Measurements from ENCODE around the gene ZC3H10. TPM values are rescaled to one million over a fixed set of nuclear protein-coding genes. Genes with fewer than 3 reads are reported as not detected.

The ZC3H10 gene
- total and polyA plus RNA-seq, 2 of the 13 experiments (the other 11 are each of a cell fraction or from before 2014, with no cell fraction given) = 0.70 to 2.3 TPM

DNA sequence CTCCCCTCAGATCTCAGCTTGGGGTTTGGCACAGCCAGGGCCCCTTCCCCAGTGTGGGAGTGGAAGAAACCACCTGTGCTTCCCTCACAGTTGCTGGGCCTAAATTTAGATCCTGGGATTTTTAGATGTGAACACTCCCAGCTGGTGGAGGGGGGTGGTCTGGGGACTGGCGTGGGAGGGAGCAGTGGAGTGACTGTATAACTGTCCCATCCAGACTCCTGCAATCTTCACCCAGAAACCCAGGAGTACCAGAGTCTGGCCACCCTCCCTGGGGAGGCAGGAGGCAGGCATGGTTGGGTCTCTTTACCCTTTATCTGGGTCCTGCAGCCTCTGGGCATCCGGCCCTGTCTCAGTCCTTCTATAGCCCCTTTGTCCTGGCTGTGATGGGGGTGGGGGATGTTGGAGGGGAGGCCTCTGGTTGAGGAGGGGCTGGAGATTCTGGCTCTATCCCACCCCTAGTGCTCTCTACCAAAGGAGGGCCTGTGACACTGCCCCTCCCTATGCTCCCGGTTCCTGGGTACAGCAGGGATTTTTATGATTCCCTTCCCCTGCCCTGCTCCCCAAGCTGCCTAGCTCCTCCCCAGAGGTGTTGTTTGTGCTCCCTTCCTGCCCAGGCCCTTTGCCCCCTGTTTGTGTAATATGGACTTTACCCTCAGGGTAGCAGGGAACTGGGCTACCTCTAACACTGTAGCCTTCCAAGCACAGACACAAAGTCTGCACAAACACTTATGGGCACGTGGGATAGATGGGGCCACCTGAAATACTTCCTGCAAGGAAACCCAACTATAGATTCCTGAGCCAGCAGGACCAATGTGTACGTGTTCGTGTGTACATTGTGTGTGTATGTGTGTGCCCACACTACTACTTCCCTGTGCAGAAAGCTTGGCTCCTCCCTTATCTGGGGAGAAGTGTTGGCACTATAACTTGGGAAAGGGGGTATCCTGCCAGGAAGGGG is 36.4 kb upstream of the ZC3H10 start (continued):
- TF ChIP-seq THAP9 (CRISPR knock-in tag; IDR thresholded peaks at IDR 0.05; ENCODE audit: borderline replicate concordance) (peak; percentile 16; the same call in 1 of the 2 replicates), NFE2L1 (CRISPR knock-in tag; IDR thresholded peaks at IDR 0.05; ENCODE audit: borderline replicate concordance) (no peak), POGZ (CRISPR knock-in tag; IDR thresholded peaks at IDR 0.05) (peak; percentile 67; the same call in 1 of the 2 replicates), ZNF775 (CRISPR knock-in tag; IDR thresholded peaks at IDR 0.05; ENCODE audit: borderline replicate concordance) (peak; percentile 48; the same call in 1 of the 2 replicates), NCOR1 (IDR thresholded peaks at IDR 0.05; ENCODE audit: borderline replicate concordance, low read length) (peak; percentile 99), ATRX (CRISPR knock-in tag; IDR thresholded peaks at IDR 0.05; ENCODE audit: borderline replicate concordance) (no peak), RXRA (CRISPR knock-in tag; IDR thresholded peaks at IDR 0.05) (peak; percentile 98), ZFP1 (CRISPR knock-in tag; IDR thresholded peaks at IDR 0.05) (peak; percentile 93; the same call in 1 of the 2 replicates), STAG1 (CRISPR knock-in tag; IDR thresholded peaks at IDR 0.05) (no peak), ZNF205 (CRISPR knock-in tag; IDR thresholded peaks at IDR 0.05) (peak; percentile 98), ISX (CRISPR knock-in tag; conservative IDR thresholded peaks at IDR 0.05) (0 out of 2 replicates have a peak, but pooled peaks have one; percentile 62), ZNF207 (IDR thresholded peaks at IDR 0.05; ENCODE audit: borderline replicate concordance) (no peak)
- TF ChIP-seq, protein P1, sequence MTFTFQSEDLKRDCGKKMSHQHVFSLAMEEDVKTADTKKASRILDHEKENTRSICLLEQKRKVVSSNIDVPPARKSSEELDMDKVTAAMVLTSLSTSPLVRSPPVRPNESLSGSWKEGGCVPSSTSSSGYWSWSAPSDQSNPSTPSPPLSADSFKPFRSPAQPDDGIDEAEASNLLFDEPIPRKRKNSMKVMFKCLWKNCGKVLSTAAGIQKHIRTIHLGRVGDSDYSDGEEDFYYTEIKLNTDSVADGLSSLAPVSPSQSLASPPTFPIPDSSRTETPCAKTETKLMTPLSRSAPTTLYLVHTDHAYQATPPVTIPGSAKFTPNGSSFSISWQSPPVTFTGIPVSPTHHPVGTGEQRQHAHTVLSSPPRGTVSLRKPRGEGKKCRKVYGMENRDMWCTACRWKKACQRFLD (CRISPR knock-in tag; IDR thresholded peaks at IDR 0.05; ENCODE audit: borderline replicate concordance) = 0 out of 2 replicates have a peak, but pooled peaks have one; percentile 26
- TF ChIP-seq, protein P2, sequence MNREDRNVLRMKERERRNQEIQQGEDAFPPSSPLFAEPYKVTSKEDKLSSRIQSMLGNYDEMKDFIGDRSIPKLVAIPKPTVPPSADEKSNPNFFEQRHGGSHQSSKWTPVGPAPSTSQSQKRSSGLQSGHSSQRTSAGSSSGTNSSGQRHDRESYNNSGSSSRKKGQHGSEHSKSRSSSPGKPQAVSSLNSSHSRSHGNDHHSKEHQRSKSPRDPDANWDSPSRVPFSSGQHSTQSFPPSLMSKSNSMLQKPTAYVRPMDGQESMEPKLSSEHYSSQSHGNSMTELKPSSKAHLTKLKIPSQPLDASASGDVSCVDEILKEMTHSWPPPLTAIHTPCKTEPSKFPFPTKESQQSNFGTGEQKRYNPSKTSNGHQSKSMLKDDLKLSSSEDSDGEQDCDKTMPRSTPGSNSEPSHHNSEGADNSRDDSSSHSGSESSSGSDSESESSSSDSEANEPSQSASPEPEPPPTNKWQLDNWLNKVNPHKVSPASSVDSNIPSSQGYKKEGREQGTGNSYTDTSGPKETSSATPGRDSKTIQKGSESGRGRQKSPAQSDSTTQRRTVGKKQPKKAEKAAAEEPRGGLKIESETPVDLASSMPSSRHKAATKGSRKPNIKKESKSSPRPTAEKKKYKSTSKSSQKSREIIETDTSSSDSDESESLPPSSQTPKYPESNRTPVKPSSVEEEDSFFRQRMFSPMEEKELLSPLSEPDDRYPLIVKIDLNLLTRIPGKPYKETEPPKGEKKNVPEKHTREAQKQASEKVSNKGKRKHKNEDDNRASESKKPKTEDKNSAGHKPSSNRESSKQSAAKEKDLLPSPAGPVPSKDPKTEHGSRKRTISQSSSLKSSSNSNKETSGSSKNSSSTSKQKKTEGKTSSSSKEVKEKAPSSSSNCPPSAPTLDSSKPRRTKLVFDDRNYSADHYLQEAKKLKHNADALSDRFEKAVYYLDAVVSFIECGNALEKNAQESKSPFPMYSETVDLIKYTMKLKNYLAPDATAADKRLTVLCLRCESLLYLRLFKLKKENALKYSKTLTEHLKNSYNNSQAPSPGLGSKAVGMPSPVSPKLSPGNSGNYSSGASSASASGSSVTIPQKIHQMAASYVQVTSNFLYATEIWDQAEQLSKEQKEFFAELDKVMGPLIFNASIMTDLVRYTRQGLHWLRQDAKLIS (CRISPR knock-in tag; IDR thresholded peaks at IDR 0.05) = peak; percentile 64; the same call in 1 of the 2 replicates
- TF ChIP-seq, protein P3, sequence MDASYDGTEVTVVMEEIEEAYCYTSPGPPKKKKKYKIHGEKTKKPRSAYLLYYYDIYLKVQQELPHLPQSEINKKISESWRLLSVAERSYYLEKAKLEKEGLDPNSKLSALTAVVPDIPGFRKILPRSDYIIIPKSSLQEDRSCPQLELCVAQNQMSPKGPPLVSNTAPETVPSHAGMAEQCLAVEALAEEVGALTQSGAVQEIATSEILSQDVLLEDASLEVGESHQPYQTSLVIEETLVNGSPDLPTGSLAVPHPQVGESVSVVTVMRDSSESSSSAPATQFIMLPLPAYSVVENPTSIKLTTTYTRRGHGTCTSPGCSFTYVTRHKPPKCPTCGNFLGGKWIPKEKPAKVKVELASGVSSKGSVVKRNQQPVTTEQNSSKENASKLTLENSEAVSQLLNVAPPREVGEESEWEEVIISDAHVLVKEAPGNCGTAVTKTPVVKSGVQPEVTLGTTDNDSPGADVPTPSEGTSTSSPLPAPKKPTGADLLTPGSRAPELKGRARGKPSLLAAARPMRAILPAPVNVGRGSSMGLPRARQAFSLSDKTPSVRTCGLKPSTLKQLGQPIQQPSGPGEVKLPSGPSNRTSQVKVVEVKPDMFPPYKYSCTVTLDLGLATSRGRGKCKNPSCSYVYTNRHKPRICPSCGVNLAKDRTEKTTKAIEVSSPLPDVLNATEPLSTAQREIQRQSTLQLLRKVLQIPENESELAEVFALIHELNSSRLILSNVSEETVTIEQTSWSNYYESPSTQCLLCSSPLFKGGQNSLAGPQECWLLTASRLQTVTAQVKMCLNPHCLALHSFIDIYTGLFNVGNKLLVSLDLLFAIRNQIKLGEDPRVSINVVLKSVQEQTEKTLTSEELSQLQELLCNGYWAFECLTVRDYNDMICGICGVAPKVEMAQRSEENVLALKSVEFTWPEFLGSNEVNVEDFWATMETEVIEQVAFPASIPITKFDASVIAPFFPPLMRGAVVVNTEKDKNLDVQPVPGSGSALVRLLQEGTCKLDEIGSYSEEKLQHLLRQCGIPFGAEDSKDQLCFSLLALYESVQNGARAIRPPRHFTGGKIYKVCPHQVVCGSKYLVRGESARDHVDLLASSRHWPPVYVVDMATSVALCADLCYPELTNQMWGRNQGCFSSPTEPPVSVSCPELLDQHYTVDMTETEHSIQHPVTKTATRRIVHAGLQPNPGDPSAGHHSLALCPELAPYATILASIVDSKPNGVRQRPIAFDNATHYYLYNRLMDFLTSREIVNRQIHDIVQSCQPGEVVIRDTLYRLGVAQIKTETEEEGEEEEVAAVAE (CRISPR knock-in tag; IDR thresholded peaks at IDR 0.05; ENCODE audit: borderline replicate concordance) = peak; percentile 84; the same call in 1 of the 2 replicates

Measured in HepG2 (cell line).